HepG2 (cell line): ENCODE results near the gene FCAR. TPM values are rescaled to one million over a fixed set of nuclear protein-coding genes. Genes with fewer than 3 reads are reported as not detected.
"Not testable (repeated sequence)": the region's sequence is repeated elsewhere in the genome, so short reads cannot be mapped to it uniquely, and the experiment has no call there.

ENCODE experiments used
- ATAC-seq: fragments of 200-7000 bp; cut with Tn5 transposase; 3 replicates; pipeline ENCODE4 v1.9.1; 2020; ENCODE audit warnings: mild to moderate bottlenecking, moderate library complexity
- BruUV-seq: library from RNA; stranded (reverse); fragments of 400-500 nt; replicated peaks from 2 replicates; lab custom pipeline; 2021; lab: Mats Ljungman, UMichigan
- CTCF ChIA-PET: fragments of 300-600 bp; formaldehyde crosslinking; extraction: SDS; loops from one replicate; lab custom pipeline; 2021; ENCODE audit warnings: low total read pairs, inconsistent platforms, low intra/inter-chr PET ratio; lab: Yijun Ruan, JAX
- POLR2A ChIA-PET: fragments of 350-600 bp; sonication (Branson Sonifier 250); formaldehyde crosslinking; loops from one replicate; lab custom pipeline; 2020; ENCODE audit warnings: antibody characterized with exemption, inconsistent platforms; lab: Yijun Ruan, JAX
- DNase-seq: peaks from one replicate; pipeline ENCODE4 v3.0.0-alpha.2; 2015; ENCODE audit warnings: low spot score
- FAIRE-seq: peaks from 3 replicates; lab custom pipeline; 2011; peaks lifted over from hg19 to GRCh38; lab: Jason Lieb, UNC
- H2AFZ ChIP-seq: one replicate; pipeline ENCODE4 v1.6.1; 2011; ENCODE audit warnings: low read length, inconsistent platforms
- H3K27ac ChIP-seq: fragments of 300-600 bp; 3 replicates; pipeline ENCODE4 v1.8.0; 2011; ENCODE audit warnings: mixed run types, mild to moderate bottlenecking, mixed read lengths, low read length, inconsistent platforms; ENCODE audit not compliant: insufficient read depth; ENCODE audit errors: extremely low read length
- H3K27me3 ChIP-seq, 2 experiments: fragments of 200-600 bp in 1 of 2; 2 replicates in 1 of 2; 3 replicates in 1 of 2; pipeline versions ENCODE4 v1.6.0 to v1.8.0; 2011; ENCODE audit warnings: low read length in 2 of 2, mild to moderate bottlenecking in 2 of 2, moderate library complexity in 2 of 2, inconsistent platforms in 1 of 2; ENCODE audit not compliant: insufficient read depth in 2 of 2, control insufficient read depth in 1 of 2
- H3K36me3 ChIP-seq, 2 experiments: fragments of 200-600 bp in 1 of 2; replicated peaks in 1 of 2; 2 replicates in 1 of 2; 3 replicates in 1 of 2; pipeline versions ENCODE4 v1.5.1 to v1.8.0; 2011; ENCODE audit warnings: low read length in 2 of 2, inconsistent platforms in 1 of 2; ENCODE audit not compliant: insufficient read depth in 2 of 2, control insufficient read depth in 1 of 2
- H3K4me1 ChIP-seq: 2 replicates; pipeline ENCODE4 v1.5.1; 2012; ENCODE audit warnings: low read length, inconsistent platforms; ENCODE audit not compliant: insufficient read depth
- H3K4me2 ChIP-seq: 2 replicates; pipeline ENCODE4 v1.6.0; 2011; ENCODE audit warnings: low read depth, low read length, inconsistent platforms
- H3K4me3 ChIP-seq, 3 experiments: fragments of 200-600 bp in 1 of 3; sonication (generic), shearing (Covaris generic) in 1 of 3; replicated peaks in 1 of 3; 2 replicates each; pipeline ENCODE4 v1.5.1; 2011 to 2016; ENCODE audit warnings: low read length in 3 of 3, inconsistent platforms in 2 of 3, low read depth in 2 of 3, mild to moderate bottlenecking in 2 of 3, control low read depth in 1 of 3, mixed read lengths in 1 of 3; ENCODE audit not compliant: insufficient read depth in 1 of 3
- H3K79me2 ChIP-seq: one replicate; pipeline ENCODE4 v1.6.1; 2011; ENCODE audit warnings: low read length, inconsistent platforms; ENCODE audit not compliant: insufficient read depth
- H3K9ac ChIP-seq: 2 replicates; pipeline ENCODE4 v1.6.0; 2011; ENCODE audit warnings: mild to moderate bottlenecking, low read depth, low read length, inconsistent platforms; ENCODE audit not compliant: insufficient read depth
- H3K9me3 ChIP-seq: 2 replicates; pipeline ENCODE4 v1.5.1; 2012; ENCODE audit warnings: mild to moderate bottlenecking, low read length
- H4K20me1 ChIP-seq: 2 replicates; pipeline ENCODE4 v1.6.0; 2011; ENCODE audit warnings: inconsistent platforms, mild to moderate bottlenecking, low read length, moderate library complexity; ENCODE audit not compliant: insufficient read depth
- WGBS: methylation state at CpG from one replicate; pipeline ENCODE4 v1.1.6; 2017; ENCODE audit warnings: low lambda C conversion rate; 5-methylcytosine and 5-hydroxymethylcytosine counted together
- in situ Hi-C: cut with HindIII; loops from 2 replicates; pipeline ENCODE4 v1.10.0; 2017; ENCODE audit warnings: low pct_unique_long_range_greater_than_20kb; ENCODE audit not compliant: extremely low pct_ligation_motif_present
- intact Hi-C: fragments of 100-400 bp; cut with micrococcal nuclease; formaldehyde crosslinking; loops from one replicate; pipeline ENCODE4 v1.10.0; 2022; ENCODE audit not compliant: unreplicated experiment
- polyA plus RNA-seq, 8 experiments: library from polyadenylated mRNA; depleted of rRNA in 3 of 8; stranded (reverse) in 7 of 8; unstranded in 1 of 8; fragments of >200 nt; fragmentation: Illumina TruSeq in 4 of 8; extraction: Trizol in 4 of 8; gene quantifications; 2 replicates each; pipeline versions ENCODE4 v1.2.1 to v1.2.3, GENCODE V29; 2011 to 2016; ENCODE audit warnings: low read depth in 4 of 8, missing spikeins in 1 of 8, mixed read lengths in 1 of 8; ENCODE audit not compliant: insufficient read depth in 1 of 8
- total RNA-seq, 5 experiments: library from RNA; depleted of rRNA; stranded (reverse); fragments of >200 nt; fragmentation: Illumina TruSeq; extraction: Trizol; gene quantifications; 2 replicates each; pipeline ENCODE4 v1.2.3, GENCODE V29; 2016; ENCODE audit warnings: low read depth in 1 of 5

The FCAR gene
- total and polyA plus RNA-seq, 2 of the 13 experiments (the other 11 are each of a cell fraction or from before 2014, with no cell fraction given), result not detected

DNA sequence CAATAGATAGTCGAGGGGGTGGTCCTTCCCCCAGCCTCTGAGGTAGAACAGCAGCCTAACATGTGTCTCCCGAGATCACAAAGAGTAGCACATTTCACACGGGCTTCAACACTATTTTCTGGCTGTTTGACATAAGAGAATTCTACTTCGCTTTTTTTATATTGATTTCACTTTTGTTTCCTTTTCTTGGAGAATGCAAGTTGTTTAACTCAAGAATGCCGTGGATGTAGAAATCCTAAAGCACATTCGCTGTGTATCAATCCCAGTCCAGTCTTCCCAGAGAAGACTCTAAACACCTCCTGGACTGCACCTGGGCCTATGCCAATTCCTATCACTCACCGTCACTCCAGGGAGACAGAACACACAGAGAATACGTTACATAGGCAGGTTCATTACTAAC, 46.0 kb upstream of the FCAR start:
- H3K4me2 ChIP-seq, H3K27me3 ChIP-seq, H3K4me3 ChIP-seq, H3K79me2 ChIP-seq, FAIRE-seq, ATAC-seq, DNase-seq, BruUV-seq, H3K36me3 ChIP-seq, H2AFZ ChIP-seq, POLR2A ChIA-PET, H4K20me1 ChIP-seq, H3K9me3 ChIP-seq, in situ Hi-C loops, H3K27ac ChIP-seq, H3K4me1 ChIP-seq, H3K9ac ChIP-seq, intact Hi-C loops, CTCF ChIA-PET: not testable (repeated sequence)
- WGBS, result 2% methylated on average over 8 of the region's 8 CpGs

DNA sequence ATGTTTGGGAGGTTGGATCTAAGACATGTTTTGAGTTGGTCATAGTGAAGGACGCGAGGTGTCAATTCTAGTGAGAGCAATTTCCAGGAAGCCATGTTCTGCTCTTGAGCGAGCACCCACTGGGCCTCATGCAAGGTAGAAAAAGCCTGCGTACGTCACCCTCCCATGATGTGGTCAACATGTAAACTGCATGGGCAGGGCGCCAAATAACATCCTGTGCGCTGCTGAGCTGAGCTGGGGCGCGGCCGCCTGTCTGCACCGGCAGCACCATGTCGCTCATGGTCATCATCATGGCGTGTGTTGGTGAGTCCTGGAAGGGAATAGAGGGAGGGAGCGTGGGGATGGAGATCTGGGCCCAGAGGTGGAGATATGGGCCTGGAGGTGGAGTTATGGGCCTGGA, 41.5 kb upstream of the FCAR start, which contains the start of gene KIR2DS4:
TSS of gene KIR2DS4 (plus strand) at position 181 of the 400 bp plus-strand sequence.
- intact Hi-C loops, H3K27ac ChIP-seq, H3K4me3 ChIP-seq, H4K20me1 ChIP-seq, H3K9ac ChIP-seq, BruUV-seq, H2AFZ ChIP-seq, ATAC-seq, POLR2A ChIA-PET, H3K36me3 ChIP-seq, FAIRE-seq, H3K4me2 ChIP-seq, H3K4me1 ChIP-seq, in situ Hi-C loops, H3K79me2 ChIP-seq, CTCF ChIA-PET, H3K27me3 ChIP-seq, DNase-seq, H3K9me3 ChIP-seq: not testable (repeated sequence)
- 82% methylated on average over 10 of the region's 14 CpGs for WGBS

DNA sequence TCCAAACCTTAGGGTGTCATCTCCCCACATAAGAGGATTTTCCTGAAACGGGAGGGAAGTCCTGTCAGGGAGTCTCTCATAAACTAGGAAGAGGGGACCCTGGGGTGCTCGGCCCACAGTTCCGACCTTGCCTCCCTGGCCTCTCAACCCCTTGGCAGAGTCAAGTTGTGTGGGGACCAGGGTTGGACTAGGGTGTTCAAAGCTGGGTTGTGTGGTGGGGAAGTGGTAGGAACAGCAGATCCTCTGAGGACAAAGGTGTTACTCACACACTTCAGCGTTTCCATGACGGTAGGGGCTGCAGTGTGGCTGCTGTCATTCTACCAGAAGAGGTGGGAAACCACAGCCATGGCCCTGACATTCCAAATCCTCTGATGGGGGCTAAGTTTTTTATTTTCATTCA, 38.9 kb upstream of the FCAR start:
- H3K4me1 ChIP-seq, intact Hi-C loops, POLR2A ChIA-PET, H3K79me2 ChIP-seq, CTCF ChIA-PET, H3K27ac ChIP-seq, DNase-seq, ATAC-seq, H3K9me3 ChIP-seq, BruUV-seq, FAIRE-seq, H3K9ac ChIP-seq, H3K4me3 ChIP-seq, H3K4me2 ChIP-seq, H3K27me3 ChIP-seq, H3K36me3 ChIP-seq, in situ Hi-C loops, H4K20me1 ChIP-seq, H2AFZ ChIP-seq: not testable (repeated sequence)
- no CpG with 5 or more reads among the region's 5 CpGs for WGBS

DNA sequence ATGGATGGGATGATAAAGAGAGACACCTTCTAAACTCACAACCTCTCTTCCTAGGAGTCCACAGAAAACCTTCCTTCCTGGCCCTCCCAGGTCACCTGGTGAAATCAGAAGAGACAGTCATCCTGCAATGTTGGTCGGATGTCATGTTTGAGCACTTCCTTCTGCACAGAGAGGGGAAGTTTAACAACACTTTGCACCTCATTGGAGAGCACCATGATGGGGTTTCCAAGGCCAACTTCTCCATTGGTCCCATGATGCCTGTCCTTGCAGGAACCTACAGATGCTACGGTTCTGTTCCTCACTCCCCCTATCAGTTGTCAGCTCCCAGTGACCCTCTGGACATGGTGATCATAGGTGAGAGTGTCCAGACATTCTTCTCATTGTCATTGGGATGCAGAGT, 36.5 kb upstream of the FCAR start:
- H3K9ac ChIP-seq, H3K4me1 ChIP-seq, FAIRE-seq, CTCF ChIA-PET, BruUV-seq, H3K79me2 ChIP-seq, H4K20me1 ChIP-seq, intact Hi-C loops, H3K4me2 ChIP-seq, POLR2A ChIA-PET, H3K27ac ChIP-seq, H3K36me3 ChIP-seq, H3K9me3 ChIP-seq, DNase-seq, ATAC-seq, H3K27me3 ChIP-seq, H2AFZ ChIP-seq, H3K4me3 ChIP-seq, in situ Hi-C loops: not testable (repeated sequence)
- WGBS, result 0% methylated on average over 1 of the region's 2 CpGs
